ENCODE measurements around the gene ZCCHC24.

Gene ZCCHC24

DNA sequence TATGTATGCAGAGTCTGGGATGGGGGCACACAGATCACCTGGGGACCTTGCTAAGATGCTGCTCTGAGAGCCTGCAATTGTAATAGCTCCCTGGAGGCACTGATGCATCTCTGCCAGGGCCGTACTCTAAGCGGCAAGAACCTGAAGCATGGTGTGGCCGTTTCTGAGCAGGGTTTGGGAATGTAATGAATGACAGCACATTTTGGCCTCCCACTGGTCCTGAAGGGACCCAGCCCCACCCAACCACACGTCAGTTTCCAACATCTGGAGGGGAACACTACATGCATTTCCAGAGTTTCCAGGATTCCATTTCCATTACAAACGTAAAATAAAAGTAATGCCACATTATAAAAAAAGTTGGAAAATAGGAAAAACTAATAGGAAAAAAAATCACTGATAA is 14.0 kb downstream of the ZCCHC24 start:
- DNase-seq (ENCODE audit: low spot score): no peak

DNA sequence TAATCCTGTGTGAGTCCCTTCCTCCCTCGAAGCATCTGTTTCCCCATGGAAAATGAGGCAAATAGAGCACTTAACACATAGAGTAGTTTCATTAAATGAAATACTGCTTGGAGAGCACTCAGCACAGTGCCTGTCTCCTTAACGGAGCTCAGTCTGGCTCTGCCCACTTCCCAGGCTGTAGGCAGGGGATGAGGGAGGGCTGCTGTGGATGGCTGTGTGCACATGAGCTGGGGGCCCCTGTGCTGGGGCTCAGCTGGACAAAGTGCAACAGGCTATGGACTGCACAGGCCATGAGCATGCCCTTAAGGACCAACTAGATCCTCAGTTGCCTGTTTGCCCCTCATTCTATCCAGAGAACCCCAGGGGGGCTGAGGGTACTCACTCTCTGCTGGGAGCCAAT is 14.5 kb downstream of the ZCCHC24 start:
- DNase-seq (ENCODE audit: low spot score): no peak

DNA sequence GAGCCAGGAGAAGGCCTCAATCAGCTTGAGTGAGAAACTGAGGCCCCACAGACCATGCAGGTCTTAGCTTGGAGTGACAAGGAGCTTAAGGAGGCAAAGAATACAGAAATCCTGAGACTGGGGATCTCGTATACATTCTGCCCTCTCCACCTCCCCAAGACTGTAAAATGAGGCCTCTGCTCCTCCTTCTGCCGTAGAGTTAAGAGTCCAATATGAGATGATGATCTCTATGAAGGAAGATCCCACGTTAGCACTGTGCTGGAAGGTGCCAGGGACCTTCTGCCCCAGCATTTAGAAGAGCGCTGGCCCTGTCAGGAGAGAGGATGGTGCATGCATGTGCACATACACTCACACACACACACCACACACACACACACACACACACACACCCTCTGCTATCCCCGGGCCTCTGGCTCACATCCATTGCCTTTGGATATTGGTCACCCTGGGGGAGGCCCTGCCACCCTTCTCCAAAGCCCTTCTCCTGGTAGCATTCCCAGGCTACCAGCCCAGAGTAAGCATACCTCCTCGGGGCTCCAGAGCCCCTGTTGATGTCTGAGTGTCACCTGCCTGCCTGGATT is 15.0 kb downstream of the ZCCHC24 start:
- DNase-seq (ENCODE audit: low spot score): no peak

DNA sequence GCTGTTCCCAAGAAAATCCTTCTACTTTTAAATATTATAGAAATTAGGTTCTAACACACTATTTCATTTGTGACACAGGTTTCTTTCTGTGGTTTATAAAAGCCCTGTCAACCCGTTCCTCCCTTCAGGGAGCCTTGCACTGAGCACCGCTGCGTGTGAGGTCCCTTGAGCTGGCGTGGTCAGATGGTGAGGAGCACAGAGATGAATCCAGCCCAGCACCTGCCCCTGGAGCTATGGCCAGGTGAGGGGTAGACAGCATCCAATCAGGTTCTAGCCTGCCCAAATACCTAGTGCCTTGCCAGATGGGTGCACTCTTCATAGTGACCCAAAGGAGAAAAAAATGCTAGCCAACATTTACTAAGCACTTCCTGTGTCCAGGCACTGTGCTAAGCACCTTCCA is 15.7 kb downstream of the ZCCHC24 start:
- DNase-seq (ENCODE audit: low spot score): no peak

DNA sequence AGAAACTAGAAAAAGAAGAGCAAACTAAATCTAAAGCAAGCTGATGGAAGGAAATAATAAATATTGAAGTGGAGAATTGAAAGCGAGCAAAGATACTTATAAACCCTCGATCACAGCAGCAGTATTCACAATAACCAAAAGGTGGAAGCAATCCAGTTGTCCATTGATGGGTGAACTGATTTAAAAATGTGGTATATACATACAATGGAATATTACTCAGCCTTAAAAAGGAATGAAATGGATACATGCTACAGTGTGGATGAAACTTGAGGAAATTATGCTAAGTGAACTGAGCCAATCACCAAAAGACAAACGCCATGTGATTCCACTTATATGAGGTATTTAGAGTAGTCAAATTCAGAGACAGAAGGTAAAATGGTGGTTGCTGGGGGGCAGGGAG is 17.5 kb downstream of the ZCCHC24 start:
- no peak for DNase-seq (ENCODE audit: low spot score)

DNA sequence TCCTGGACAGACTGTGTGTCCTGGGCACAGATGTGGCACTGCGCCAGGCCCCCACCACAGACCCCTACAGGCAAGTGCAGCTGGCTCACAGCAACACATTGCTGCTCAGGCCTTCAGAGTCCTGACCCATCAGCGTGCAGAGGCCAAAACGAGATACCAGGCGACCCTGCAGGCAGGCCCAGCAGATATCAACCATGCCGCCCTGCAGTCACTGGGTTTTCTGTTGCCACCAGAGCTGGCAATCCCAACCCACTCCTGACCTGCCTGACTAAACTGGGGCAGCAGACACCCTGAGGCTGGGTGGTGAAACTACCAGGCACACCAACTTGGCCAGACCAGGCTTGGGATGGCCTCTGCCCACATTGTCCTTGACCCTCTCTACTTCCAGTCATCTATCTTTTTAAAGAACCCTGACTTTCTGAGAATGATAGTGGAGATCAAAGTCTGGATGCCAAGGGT is 20.3 kb downstream of the ZCCHC24 start:
- DNase-seq (ENCODE audit: low spot score): no peak

DNA sequence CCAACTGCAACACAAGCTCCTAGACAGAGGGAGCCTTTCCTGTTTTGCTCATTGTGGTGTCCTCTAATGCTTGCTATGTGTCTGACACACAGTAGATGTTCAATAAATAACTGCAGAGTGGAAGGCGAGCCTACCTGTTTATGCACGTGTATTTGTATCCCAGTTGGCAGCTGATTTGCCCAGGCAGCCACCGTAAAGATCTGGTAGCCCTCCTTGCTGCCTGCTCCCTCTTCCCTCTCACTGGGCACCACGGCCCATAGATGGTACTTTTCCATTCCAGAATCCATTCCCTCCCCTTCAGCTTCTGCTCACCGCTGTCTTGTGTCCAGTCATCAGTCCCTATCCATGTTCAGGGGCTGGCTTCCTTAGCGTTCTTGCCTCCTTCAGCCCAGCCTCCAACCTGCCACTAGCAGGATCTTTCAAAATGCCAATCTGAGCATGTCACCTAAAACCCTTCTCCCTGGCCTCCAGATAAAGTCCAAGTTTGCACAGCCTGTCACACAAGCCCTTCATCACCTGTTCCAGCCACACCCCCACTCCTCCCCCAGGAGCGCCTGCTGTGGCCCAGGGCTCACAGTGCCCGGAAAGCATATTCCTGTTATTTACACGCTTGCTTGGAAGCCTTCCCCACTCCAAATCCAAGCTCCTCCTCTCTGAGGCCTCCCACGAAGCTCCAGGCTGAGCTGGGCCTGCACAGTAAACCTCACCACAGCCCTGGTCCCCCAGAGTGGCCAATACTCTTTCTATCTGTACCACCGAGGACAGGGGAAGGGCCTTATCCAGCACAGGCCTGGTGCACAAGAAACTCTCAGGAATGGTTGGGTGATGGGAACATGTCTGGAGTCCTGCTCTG is 21.0 kb downstream of the ZCCHC24 start:
- DNase-seq (ENCODE audit: low spot score): no peak

DNA sequence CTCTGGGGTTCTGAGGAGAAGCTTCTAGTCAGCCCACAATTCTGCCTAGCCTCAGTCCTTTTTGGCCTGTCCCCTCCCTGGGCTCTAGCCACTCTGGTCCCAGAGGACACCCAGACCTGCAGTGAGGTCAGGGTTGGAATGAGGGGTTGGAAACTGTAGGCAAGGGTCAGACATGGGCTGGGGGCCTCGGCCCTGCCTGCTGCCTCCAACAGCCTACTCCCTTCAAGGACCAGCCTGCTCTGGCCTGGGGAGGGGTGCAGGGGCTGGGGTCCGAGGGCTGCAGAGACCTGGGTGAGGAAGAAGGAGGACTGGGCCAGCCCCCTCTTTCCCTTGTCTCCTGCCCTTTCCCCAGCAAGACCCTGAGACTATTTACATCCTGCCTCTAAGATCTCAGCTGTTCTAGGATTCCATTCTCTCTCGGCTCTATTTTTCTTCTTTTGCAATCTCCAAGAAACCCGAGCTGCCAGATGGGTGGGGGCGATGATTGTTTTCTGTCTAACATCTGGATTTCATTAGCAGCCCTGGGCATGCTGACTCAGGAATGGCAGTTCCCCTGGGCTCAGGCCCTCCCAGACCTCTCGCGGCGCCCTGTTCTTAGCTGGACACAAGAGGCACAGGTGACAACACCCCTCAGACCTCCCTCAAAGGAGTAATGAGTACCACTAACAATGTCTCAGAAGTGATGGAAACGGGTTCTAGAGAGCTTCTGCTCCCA is 23.1 kb downstream of the ZCCHC24 start:
- no peak for DNase-seq (ENCODE audit: low spot score)

DNA sequence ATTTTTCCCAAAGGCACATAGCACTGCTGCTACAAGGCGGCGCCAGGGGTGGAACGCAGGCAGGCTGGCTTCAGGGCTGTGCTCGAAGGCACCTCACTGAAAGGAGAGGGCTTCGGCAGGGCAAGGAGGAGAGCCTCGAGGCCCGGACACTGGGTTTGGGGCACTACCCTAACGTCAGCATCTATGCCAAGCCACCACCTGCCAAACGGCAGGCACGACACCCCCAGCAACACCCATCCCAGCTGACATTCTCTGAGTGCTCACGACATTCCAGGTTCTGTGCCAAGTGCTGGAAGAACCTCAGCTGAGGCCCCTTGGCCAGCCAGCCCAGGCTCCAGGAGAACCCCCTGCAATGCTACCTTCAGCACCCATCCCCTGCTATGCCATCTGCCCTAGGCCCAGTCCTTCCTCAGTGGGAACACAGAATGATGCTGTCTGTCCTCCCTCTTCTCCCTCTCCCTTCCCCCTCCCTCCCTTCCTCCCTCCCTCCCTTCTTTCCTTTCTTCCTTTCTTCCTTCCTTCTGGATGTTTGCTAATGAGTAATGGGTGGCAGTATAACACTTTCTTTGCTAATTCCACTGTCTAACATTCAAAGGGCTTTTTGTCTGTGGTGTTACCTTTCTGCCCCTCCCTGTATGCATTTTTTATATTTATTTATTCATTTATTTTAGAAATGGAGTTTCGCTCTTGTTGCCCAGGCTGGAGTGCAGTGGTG is 24.3 kb downstream of the ZCCHC24 start:
- DNase-seq (ENCODE audit: low spot score): no peak

DNA sequence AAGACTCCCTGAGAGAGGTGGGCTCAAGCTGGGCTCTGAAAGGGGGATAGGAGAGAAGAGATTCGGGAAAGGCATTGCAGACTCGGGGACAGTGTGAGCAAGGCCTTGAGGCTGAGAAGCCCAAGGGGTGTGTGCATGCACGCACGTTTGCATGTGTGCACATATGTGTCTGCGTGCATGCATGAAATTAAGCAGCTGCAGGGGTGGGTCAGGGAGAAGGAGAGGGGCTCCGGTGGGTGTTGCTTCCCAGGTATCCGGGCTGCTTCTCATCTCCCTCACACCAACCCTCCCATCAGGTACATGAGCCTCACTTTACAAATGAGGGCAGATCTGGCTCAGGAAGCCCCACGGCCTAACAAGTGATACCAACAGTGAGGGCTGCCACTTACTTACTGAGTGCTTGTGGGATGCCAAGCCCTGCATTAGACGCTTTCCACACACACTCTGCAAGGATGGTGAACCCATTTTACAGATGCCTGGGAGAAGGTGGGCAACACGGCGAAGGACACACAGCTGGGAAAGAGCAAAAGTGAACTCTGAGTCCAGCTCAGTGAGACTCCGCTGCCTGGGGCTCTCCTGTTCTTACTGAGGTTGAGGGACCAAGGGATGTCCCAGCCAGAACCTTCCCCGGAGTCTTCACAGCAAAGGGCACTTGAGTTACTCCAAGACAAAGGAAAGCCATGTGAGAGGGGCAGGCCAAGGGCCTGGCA is 26.4 kb downstream of the ZCCHC24 start:
- no peak for DNase-seq (ENCODE audit: low spot score)

DNA sequence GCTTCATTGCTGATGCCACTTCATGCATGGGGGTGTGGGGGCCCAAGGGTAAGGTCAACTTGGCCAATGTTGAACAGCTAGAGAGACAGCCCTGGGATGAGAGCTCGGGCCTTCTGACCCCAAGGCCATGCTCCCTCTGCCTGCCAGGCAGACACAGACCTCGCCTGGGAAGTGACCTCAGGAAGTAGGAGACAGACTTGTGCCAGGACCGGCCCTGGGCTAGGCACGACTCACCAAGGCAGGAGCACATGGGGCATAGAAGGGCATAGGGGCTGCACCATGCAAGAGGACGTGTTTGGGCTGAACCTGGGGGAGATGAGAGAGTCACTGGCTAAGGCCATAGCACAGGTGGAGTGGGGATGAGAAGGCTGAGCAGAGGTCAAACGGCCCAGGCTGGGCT is 27.1 kb downstream of the ZCCHC24 start:
- no peak for DNase-seq (ENCODE audit: low spot score)

DNA sequence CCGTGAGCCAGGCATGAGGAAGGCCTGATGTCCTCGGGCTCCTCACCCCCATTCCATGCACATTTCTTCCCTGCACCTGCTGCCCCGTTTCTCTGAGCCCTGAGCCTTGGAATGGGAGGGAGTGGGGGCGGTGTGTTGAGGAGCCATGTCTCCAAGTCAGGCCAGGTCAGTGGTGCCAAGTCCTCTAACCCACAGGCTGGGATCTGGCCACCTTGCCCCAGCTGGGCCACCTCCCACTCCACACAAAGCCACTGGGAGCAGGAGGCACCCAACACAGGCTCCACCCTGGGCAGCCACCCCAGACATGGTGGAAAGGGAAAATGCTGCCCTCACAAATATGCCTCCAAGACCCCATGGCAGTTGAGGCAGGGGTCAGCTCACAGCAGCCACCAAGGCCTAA is 27.7 kb downstream of the ZCCHC24 start:
- no peak for DNase-seq (ENCODE audit: low spot score)

DNA sequence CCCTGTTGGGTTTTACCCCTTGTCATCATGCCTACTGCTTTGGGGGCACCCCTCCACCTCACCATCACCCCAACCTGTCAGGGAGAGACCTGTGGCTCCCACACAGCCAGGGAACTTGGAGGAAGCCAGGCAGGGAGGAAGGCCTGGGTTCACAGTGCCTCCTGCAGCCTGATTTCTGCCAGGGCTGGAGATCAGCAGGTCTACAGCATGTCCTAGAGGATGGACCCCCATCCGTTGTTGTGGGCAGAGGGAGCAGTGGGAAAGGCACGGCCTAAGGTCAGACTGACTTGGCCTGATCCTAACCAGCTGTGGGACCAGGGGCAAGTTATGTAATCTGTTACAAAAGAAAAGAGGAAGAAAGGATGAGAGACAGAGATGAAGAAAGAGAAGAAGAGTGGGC is 28.2 kb downstream of the ZCCHC24 start:
- DNase-seq (ENCODE audit: low spot score): no peak

DNA sequence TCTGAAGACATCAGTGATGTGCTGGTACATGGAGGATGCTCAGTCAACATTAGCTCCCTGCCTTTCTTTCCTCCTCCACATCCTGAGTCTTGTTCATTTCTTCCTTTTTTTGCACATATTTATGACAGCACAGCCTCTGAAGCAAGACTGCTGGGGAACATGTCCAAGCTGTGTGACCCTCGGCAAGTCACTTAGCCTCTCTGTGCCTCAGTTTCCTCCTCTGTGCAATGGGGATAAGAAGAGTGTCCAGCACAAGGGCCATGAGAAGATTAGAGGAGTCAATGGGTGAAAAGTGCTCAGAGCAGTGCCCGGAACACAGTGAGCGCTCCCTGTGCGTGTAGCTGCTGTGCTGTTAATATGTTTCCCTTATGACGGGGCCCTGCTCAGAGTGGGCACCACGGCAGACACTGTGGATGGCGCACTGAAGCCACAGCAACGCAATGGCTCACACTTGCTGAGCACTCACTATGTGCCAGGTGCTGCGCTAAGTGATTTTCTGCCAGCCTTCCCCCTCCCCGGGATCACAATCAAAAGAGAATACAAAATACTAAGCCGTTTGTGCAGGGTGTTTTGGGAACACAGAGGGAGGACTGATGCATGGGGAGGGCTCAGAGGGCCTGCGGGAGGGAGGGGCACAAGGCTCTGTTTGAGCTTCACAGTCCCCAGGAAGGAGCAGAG is 28.7 kb downstream of the ZCCHC24 start:
- DNase-seq (ENCODE audit: low spot score): no peak

DNA sequence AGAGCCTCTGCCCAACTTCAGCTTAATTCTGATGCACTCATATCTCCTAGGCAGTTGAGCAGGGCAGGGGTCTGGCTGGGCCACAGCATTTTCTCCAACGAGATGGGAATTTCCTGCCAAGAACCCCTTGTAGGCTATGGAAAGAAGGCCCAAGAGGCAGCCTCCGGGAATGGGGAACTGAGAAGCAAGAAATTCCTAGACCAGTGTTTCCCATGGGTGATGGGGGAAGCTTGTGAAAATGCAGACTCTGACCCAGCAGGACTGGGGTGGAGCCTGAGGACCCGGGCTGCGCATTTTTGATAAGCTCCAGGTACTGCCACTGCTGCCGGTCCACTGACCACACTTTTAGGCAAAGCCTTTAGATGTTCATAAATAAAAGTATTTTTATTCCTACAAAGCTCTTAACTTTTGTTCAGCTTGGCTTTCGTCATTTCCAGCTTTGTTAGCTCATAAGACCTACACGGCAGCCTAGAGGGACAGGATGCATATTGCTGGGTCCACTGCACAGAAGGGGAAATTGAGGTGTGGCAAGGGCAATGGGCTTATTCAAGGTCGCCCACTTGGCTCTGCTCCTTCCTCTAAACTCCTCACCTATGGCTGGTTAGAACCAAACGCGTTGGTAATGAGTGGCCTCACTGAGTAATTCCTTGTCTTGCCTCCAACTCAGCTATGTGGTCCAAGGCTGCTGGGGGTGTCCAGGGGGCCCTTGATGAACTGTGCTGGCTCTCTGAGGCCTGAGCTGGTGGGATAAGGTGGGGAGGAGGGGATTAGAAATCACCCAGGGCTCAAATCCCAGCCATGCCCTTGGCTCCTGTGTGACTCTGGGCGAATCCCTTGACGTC is 29.5 kb downstream of the ZCCHC24 start:
- no peak for DNase-seq (ENCODE audit: low spot score)

DNA sequence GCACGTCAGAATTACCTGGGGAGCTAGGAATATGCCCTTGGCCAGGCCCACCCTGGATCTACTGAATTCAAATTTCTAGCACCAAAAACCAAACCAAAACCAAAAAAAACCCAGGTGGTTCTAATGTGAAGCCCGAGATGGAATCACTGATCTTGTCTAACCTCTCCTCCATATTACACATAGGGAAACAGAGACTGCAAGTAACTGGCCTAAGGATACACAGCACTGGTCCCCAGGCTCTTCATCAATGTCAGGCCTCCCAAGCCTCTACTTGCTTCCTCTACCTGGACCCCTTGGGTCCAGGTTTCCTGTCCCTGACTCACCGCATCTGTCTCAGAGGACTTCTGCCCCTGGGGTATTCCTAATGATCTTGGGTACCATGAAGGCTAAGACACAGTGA is 30.7 kb downstream of the ZCCHC24 start:
- no peak for DNase-seq (ENCODE audit: low spot score)

DNA sequence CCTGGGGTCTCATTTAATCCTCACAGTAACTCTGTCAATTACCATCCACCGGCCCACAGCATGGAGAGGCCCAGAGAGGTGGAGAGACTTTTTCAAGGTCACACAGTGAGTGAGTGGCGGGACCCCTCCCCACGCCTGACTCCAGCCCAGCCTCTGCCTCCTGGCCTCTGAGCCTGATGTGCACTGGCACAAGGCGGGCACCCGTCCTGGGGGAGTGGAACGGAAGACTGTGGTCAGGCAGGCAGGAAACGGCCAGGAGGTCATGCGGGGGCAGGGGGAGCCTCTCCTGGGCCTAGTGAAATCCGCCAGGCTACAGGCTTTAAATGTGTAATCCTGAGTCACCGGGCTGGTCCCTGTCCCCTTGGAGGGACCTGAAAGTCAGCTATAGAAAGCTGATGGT is 32.2 kb downstream of the ZCCHC24 start:
- DNase-seq (ENCODE audit: low spot score): no peak

DNA sequence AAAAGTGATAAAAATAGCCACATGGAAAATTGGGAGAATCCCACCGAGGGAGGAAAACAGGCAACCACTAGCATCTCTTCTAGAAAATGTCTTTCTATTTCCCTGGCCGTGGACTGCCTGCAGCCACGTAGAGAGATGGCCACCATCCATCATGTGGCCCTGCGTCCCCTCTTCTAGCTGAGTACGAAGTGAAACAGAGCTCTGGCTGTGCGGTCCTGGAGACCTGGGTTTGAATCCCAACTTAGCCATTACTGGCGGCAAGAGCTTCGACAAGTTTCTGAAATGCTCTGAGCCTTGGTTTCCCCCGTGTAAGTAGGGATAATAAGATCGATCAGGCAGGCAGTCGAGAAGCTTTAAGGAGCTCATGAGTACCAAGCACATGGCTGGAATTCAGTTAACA is 32.9 kb downstream of the ZCCHC24 start:
- DNase-seq (ENCODE audit: low spot score): no peak

DNA sequence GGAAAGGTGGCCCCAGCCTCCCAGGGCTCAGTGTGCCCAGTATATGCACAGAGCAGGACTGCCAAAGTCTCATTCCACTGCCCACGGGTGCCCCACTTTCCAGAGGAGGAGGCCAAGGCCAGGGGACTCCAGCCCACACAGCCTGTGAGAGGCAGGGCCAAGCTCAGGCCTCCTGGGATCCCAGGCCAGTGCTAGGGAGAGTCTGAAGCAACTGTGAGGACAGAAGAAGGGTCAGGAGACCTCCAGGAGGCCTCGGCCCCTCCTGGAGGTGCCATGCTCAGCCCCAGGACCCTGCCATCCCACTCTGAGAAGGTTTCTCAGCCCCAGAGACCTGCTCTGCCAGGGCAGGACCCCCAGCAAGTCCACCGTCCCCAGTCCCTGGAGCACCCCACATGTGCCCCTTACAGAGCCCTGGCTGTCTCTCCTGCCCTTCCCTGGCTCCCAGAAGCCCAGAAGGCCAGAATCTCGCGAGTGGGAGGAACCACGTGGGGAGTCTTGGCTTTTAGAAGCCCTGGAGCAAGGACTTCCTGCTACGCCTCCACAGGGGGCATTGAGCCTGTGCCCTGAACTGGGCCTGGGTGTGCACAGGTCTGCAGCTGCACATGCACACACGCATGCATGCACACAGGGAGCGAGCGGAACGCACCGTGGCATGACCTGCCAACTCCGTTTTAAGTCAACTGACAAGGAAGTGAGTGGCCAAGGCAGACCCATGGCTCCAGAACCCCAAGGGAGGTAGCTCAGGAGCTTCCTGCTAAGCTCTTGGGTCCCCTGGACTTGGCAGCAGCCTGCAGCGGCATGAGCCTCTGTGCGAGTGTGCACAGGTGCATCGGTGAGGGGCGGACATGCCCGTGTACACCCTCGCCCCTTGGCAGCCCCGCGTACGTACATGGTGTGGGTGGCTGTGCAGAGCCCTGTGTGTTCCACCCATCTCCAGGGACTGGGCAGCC is 33.6 kb downstream of the ZCCHC24 start:
- no peak for DNase-seq (ENCODE audit: low spot score)
